CMK (cell line): Measurements from ENCODE around the gene SMOC2.

Experiments used
- DNase-seq: peaks from one replicate; pipeline ENCODE4 v3.0.0-alpha.2; 2010; ENCODE audit warnings: low read depth

SMOC2 gene

DNA sequence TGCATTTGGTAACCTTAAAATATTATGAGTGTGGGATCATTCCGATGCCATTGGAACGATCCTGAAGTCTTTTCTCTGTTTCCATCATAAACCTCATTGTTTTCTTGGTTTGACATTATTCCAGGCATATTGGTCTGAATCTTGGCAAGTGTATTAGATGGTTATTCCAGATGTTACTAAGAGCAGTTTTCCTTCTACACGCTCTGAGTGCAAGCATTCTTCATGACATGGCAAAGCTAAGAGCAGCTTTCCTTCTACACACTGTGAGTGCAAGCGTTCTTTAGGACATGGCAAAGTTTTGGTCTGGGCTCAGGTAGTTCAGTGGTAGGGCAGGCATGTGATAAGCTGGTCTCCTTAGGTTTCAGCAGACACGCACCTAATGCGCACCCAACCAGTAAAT is 53.0 kb downstream of the SMOC2 start:
- no peak for DNase-seq

DNA sequence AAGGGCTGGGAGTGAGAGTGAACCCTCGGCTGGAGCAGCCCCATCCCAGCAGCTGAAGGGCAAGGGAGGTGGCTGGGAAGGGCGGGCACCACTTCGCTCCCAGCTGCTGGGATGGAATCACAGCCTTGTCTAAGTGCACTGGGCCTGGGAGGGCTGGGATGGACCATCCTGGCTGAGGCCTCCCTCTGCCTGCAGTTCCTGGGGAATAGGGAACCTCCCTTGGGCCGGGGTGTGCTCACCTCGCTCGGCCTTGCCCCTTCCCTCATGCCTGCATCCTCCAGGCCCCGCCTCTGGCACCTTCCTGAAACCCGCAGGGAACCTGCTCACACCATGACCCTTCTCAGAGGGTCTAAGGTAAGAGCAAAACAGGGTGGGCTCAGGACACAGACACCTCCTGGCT is 53.7 kb downstream of the SMOC2 start:
- DNase-seq = no peak

DNA sequence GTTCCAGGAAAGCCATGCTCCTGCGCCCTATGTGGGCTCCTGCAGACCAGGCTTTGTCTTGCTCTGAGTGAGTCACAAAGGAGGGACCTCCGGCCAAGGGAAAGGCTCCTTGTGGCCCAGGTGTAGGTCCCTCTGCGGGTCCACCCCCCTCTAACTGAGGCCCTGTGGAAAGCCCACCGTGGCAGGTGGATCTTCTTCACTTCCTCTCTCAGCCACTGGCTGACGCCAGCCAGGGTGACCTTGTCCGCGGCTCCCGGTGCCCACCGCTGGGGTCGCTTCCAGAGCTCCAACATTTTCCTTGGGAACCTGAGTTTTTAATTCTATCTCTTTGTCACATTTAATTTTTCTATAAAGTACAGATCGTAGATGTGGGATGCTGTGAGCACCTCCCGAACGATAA is 54.1 kb downstream of the SMOC2 start:
- no peak for DNase-seq

DNA sequence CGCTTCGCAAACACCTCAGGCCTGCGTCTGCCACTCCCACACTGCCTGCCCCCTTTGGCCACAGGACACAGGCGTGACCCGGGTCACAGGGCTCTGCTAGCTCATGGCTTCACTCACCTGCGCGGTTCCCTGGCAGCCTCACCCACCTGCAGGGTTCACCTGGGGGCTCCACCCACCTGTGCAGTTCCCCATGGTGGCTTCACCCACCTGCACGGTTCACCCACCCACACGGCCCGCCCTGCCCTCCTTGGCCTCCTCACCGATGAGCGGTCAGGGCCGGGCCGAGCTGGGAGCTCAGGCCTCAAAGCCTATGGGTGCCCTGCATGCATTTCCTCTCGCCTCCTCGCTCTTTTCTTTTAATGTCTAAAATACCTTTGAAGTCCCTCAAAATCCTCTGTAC is 54.7 kb downstream of the SMOC2 start:
- no peak for DNase-seq

GRCh38 chr6:168496139-168496996 is 55.4 kb downstream of the SMOC2 start:
- DNase-seq = no peak

GRCh38 chr6:168496997-168497331 is 56.0 kb downstream of the SMOC2 start:
- DNase-seq = no peak

- DNase-seq = no peak
Measured at GRCh38 chr6:168497381-168497780, 56.4 kb downstream of the SMOC2 start.

- DNase-seq = no peak
Measured at GRCh38 chr6:168498161-168498843, 57.3 kb downstream of the SMOC2 start.

- no peak for DNase-seq
Measured at GRCh38 chr6:168499045-168499650, 58.2 kb downstream of the SMOC2 start.

DNA sequence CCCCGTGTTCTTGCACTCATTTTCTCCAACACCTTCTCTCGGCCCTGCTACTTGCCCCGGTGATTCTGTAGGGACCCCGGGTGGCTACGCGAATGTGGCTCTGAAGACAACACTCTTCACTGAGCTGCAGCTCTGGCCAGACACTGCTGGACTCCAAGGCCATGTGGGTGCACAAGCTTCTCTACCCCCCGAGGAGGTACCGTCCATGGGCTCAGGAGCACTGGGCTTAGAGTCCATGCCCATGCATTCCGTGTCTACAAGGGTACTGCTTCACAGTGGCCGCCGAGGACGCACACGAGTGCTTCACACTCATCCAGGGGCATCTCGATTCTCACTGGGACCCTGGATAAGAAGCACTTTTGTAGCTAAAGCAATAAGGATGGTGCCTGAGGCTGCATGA is 59.5 kb downstream of the SMOC2 start:
- DNase-seq = no peak

- no peak for DNase-seq
Measured at GRCh38 chr6:168501561-168501960, 60.6 kb downstream of the SMOC2 start.

DNA sequence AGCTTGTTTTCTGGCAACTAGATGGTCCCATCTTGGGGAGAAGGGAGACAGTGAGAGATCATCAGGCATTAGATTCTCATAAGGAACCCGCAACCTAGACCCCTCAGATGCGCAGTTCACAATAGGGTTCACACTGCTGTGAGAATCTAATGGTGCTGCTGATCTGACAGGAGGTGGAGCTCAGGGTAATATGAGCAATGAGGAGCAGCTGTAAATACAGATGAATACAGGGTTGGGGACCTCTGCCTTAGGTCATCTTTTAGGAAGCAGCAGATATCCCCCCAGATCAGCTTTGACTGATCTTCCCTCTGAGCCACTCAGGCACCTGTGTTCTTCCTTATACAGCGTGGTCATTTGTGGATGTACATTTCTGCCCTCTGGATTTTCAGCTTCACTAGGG is 63.4 kb downstream of the SMOC2 start:
- DNase-seq = no peak

GRCh38 chr6:168506460-168506859 is 65.5 kb downstream of the SMOC2 start:
- DNase-seq = no peak

DNA sequence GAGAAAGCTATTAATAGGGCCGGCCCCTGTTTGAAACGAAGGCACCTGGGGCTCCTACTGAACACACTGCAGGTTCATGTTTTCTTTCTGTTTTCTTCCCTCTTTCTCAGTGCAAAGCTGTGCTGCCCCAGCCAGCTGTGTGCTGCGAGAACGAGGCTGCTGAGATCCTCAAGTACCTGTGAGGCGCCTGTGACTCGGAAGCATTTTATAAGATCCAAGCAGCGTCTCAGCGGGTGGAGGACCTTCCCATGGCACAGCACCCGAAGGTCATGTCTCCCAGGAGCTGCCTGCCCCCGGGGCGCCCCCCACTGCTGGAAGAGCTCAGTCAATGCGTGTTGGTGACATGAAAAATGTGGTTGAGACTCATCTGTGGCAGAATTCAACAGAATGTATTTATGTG is 66.3 kb downstream of the SMOC2 start:
- no peak for DNase-seq

DNA sequence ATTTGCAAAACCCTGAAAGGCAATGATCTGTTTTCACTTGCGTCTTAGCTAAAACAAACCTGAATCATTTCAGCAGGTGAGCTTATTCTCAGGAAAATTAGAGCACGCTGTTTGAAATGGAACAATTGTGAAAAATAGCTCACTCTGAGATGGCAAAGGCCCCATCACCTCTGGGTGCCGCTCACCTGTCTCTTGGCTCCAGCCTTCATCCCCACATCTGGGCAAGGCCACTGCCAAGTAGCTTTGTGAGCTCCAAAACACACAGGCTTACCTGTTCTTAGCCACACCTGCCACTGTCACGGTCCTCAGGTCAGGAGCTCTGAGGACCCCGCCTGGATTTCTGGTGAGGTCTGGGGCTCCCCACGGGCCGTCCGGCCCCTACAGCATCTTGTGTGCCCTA is 66.7 kb downstream of the SMOC2 start:
- DNase-seq = no peak

GRCh38 chr6:168508903-168509302 is 67.9 kb downstream of the SMOC2 start:
- DNase-seq = no peak

DNA sequence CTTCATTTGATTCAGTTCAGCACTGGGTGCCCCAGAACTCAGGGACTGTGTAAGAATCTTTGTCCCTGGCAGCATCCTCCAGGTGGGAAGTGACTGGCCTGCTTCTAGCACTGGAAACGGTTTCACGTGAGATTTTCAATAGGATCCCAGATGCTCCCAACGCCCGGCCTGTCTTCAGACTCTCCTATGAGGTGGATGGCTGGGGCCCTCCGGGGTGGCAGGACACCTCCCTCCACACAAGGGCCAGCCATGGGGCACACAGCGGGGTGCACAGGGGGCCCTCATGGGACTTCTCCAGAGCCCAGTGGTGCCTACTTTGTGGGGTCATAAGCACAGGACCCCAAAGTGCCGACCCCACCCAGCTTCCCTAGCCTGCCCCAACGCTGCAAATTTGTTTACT is 72.8 kb downstream of the SMOC2 start:
- DNase-seq = no peak

DNA sequence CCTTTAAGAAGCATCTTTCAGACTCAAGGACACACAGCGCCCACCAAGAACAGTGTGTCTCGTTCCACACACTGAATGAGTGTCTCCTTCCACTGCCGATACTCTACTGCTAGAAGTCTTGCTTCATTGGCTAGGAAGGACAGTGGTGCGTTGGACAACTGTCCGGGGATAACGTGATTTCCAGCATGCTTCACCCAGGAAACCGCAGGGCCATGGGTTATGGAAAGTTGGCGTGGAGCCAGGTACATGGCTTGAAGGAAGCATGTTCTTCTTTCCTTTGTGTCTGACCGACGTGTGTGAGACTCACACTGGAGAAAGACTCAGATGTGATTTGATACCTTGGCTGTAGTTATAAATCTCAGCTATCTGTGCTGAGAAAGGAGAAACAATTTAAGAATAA is 73.2 kb downstream of the SMOC2 start:
- no peak for DNase-seq

DNA sequence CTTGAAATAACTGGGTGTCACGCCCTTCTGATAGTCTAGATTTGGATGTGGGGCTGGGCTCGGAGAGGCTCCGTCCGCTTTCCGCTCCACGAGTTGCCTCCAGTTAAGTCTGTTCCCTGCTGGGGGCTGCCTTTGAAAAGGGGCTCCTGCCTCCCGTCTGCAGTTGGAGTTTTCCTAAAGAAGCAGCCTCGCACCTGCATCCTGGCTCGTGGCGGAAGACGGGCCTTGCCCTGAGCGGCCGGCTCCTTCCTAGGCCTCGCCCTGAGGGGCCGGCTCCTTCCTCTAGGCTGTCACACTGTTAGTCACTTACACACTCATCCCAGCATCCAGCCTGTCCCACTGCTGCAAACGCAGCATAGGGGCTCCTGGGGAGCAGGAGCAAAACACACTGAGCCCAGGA is 74.4 kb downstream of the SMOC2 start:
- DNase-seq = no peak

DNA sequence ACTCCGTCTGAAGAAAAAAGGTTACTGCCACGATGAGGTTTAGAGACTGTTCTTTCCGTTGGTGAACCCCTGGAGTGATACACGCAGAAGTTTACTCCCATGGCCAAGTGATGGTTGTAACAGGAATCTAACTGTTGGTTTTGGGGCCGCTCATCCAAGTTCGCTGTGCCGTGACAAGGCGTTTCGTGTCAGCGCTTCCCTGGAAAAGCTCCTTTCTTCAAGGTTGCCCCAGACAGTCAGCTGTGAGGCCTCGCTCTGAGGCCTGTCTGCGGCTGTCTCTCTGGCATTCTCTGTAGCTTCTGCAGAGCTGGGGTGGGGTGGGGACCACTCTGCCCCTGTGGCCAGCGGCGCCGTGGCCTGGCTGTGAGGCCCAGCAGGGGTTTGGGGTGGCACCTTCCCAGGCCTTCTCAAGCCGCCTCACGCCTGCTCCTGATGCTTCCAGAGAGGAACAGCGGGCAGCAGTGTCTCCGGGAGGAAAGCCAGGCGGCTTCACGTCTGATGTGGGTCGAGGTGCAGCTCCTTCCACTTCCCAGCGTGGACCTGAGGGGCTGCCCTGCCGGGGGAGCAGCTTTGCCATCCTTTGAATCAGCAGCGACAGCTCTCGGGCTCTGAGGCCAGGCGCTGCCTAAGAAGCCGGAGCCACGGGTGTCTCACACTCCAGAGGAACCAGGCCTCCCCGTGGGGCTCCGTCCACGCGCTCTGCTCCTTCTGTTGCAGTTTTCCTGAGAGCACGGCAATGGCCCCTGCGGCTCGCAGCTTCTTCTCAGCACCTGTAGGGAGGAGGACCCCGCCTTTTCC is 76.2 kb downstream of the SMOC2 start:
- no peak for DNase-seq

DNA sequence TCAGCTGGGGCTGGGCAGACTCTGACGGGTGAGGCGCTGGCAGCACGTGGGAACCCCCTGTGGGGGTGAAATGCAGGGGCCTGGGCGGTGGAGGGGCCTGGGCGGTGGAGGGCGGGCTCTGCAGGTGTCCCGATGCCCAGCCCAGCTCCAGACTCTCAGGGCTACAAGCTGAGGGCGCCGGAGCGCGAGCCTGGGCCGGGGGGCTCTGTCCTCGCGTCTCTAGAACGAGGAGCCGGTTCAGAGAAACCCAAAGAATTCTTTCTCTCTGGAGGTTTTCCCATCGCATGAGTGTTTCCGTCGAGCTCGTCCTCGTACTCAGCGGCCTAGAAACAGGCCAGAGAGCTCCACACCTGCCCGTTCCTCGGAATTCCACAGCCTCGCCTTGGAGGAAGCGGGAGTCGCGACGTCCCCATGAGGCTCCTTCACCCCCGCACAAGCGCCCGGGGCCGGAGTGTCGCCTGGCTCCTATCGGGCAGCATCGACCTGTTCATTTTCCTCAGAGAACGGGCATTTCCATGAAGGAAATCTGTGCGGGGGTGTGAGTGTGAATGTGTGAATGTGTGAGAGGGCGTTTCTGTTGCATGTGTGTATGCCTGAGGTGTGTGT is 76.9 kb downstream of the SMOC2 start:
- DNase-seq = no peak

- no peak for DNase-seq
Measured at GRCh38 chr6:168518348-168518745, 77.4 kb downstream of the SMOC2 start.
